ENCODE measurements around the gene CHKA.

CHKA gene

DNA sequence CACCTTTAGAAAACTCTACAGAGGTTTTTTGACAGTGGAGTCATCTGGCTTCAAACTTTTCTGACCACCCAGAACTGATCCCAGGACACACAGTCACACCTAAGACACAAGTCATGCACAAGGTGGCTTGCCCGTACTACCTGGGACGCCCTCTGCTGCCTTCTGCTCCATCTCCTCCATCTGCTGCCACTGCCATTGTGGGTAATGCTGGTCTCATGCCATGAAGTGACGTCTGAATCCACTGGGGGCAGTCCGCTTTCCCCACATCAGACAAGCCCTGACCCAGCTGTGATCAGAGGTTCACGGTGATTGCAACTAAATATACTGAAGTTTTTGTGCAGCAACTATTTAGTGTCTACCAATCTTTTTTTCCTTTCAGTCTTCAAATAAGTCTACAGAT lies 96.1 kb downstream of the CHKA start:
- no peaks in the 10 kb centered on the region for H3K9me3 ChIP-seq (replicated peaks; ENCODE audit: insufficient read depth, low read length)
- no peaks in the 10 kb centered on the region for H3F3A ChIP-seq (ENCODE audit: insufficient read depth, low read length)
- DNase-seq: no peak
- no peaks in the 10 kb centered on the region for H3K9me2 ChIP-seq (replicated peaks; ENCODE audit: insufficient read depth, low read length)
- H4K20me1 ChIP-seq (ENCODE audit: insufficient read depth, low read length): no peaks in the 10 kb centered on the region
- H3K36me3 ChIP-seq (replicated peaks; ENCODE audit: insufficient read depth, low read length): no peaks in the 10 kb centered on the region
- H2AFZ ChIP-seq (ENCODE audit: low read length): no peak overlapping the region
- no peak overlapping the region for H3K4me3 ChIP-seq (ENCODE audit: low read length)
- TF ChIP-seq EZH2 (optimal IDR thresholded peaks at IDR 0.05; ENCODE audit: low read depth, low read length) (no peak), CTCF (IDR thresholded peaks at IDR 0.05; ENCODE audit: low read length) (no peak; the same call in 1 of the 2 replicates), EZH2phosphoT487 (IDR thresholded peaks at IDR 0.05; ENCODE audit: low read length) (no peak)
- H3K4me2 ChIP-seq (ENCODE audit: low read depth, low read length): no peak overlapping the region
- no peak overlapping the region for H3K9ac ChIP-seq (ENCODE audit: low read length)
- H3K4me1 ChIP-seq (ENCODE audit: low read length): peaks cover 13% of the 10 kb centered on the region
- H3K27ac ChIP-seq (ENCODE audit: low read length): no peak overlapping the region
- peaks cover 17% of the 10 kb centered on the region for H3K79me2 ChIP-seq (ENCODE audit: low read length)
- H3K27me3 ChIP-seq (replicated peaks; ENCODE audit: insufficient read depth, low read length): no peaks in the 10 kb centered on the region

DNA sequence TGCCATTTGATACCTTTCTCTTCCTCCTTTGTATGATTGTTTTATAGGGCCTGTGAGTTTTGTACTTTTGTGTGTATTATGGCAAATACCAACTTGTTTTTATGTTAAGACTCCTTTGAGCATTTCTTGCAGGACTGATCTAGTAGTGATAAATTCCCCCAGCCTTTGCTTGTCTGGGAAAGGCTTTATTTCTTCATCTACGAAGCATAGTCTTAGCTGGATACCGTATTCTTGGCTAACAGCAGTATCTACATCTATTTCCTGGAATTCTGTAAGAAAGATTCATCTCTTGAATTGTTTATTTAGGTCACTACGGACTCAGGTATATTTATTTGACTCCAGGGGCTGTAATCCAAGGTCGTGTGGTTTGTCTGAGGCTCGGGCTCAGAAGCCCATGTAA lies 96.7 kb downstream of the CHKA start:
- no peaks in the 10 kb centered on the region for H3K9me2 ChIP-seq (replicated peaks; ENCODE audit: insufficient read depth, low read length)
- peaks cover 11% of the 10 kb centered on the region for H3K4me1 ChIP-seq (ENCODE audit: low read length)
- H3K4me2 ChIP-seq (ENCODE audit: low read depth, low read length): no peak overlapping the region
- no peak overlapping the region for H3K4me3 ChIP-seq (ENCODE audit: low read length)
- no peak overlapping the region for H3K9ac ChIP-seq (ENCODE audit: low read length)
- H3K9me3 ChIP-seq (replicated peaks; ENCODE audit: insufficient read depth, low read length): no peaks in the 10 kb centered on the region
- no peaks in the 10 kb centered on the region for H3F3A ChIP-seq (ENCODE audit: insufficient read depth, low read length)
- no peaks in the 10 kb centered on the region for H4K20me1 ChIP-seq (ENCODE audit: insufficient read depth, low read length)
- H3K27ac ChIP-seq (ENCODE audit: low read length): no peak overlapping the region
- no peak overlapping the region for H2AFZ ChIP-seq (ENCODE audit: low read length)
- no peak for DNase-seq
- H3K36me3 ChIP-seq (replicated peaks; ENCODE audit: insufficient read depth, low read length): no peaks in the 10 kb centered on the region
- no peaks in the 10 kb centered on the region for H3K27me3 ChIP-seq (replicated peaks; ENCODE audit: insufficient read depth, low read length)
- TF ChIP-seq EZH2 (optimal IDR thresholded peaks at IDR 0.05; ENCODE audit: low read depth, low read length) (no peak), EZH2phosphoT487 (IDR thresholded peaks at IDR 0.05; ENCODE audit: low read length) (no peak), CTCF (IDR thresholded peaks at IDR 0.05; ENCODE audit: low read length) (no peak)
- peaks cover 13% of the 10 kb centered on the region for H3K79me2 ChIP-seq (ENCODE audit: low read length)

DNA sequence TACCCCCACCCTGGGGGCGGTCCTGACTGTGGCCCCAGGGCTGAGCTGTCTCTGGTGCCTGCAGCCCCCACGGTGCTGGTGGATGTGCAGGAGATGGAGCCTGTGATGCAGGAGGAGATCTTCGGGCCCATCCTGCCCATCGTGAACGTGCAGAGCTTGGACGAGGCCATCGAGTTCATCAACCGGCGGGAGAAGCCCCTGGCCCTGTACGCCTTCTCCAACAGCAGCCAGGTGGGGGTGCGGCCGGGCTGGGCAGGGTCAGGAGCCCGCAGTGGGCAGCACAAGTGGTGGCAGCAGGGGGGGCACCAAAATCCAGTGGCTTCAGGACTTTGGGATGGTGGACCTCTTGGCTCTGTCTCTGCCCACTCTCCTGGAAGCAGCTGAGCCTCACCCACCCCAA lies 98.7 kb downstream of the CHKA start:
- no peak overlapping the region for H3K9ac ChIP-seq (ENCODE audit: low read length)
- TF ChIP-seq EZH2phosphoT487 (IDR thresholded peaks at IDR 0.05; ENCODE audit: low read length) (no peak), CTCF (IDR thresholded peaks at IDR 0.05; ENCODE audit: low read length) (no peak), EZH2 (optimal IDR thresholded peaks at IDR 0.05; ENCODE audit: low read depth, low read length) (no peak)
- H2AFZ ChIP-seq (ENCODE audit: low read length): no peak overlapping the region

More for the DNA sequence above, 98.7 kb downstream of the CHKA start:
- no peaks in the 10 kb centered on the region for H3K79me2 ChIP-seq (ENCODE audit: low read length)
- peaks cover 9% of the 10 kb centered on the region for H3K4me1 ChIP-seq (ENCODE audit: low read length)
- H3K9me2 ChIP-seq (replicated peaks; ENCODE audit: insufficient read depth, low read length): no peaks in the 10 kb centered on the region
- DNase-seq: no peak
- H3K4me2 ChIP-seq (ENCODE audit: low read depth, low read length): no peak overlapping the region
- H3K9me3 ChIP-seq (replicated peaks; ENCODE audit: insufficient read depth, low read length): no peaks in the 10 kb centered on the region
- no peak overlapping the region for H3K27ac ChIP-seq (ENCODE audit: low read length)
- H3F3A ChIP-seq (ENCODE audit: insufficient read depth, low read length): no peaks in the 10 kb centered on the region
- no peaks in the 10 kb centered on the region for H3K27me3 ChIP-seq (replicated peaks; ENCODE audit: insufficient read depth, low read length)
- H3K4me3 ChIP-seq (ENCODE audit: low read length): no peak overlapping the region
- H3K36me3 ChIP-seq (replicated peaks; ENCODE audit: insufficient read depth, low read length): no peaks in the 10 kb centered on the region
- no peaks in the 10 kb centered on the region for H4K20me1 ChIP-seq (ENCODE audit: insufficient read depth, low read length)

Measured in MM.1S (cell line).